Medulla oblongata (tissue), 1 donor: ENCODE data around the gene TNKS1BP1.
"Not testable (repeated sequence)": the region's sequence is repeated elsewhere in the genome, so short reads cannot be mapped to it uniquely, and the experiment has no call there.

Experiments
- DNase-seq: peaks from one replicate; pipeline ENCODE4 v3.0.0-alpha.2; 2015; ENCODE audit errors: extremely low spot score

The TNKS1BP1 gene

GRCh38 chr11:57294225-57295131 is 30.3 kb downstream of the TNKS1BP1 start:
- peak; percentile 33 for DNase-seq

- no peak for DNase-seq
These were observed 34.5 kb downstream of the TNKS1BP1 start for GRCh38 chr11:57290288-57290687.

- DNase-seq: no peak
These were observed 35.8 kb downstream of the TNKS1BP1 start for GRCh38 chr11:57288771-57289579.

- DNase-seq: no peak
These were observed 36.9 kb downstream of the TNKS1BP1 start for GRCh38 chr11:57287884-57288283.

- no peak for DNase-seq
These were observed 41.3 kb downstream of the TNKS1BP1 start for GRCh38 chr11:57283231-57283990.

DNA sequence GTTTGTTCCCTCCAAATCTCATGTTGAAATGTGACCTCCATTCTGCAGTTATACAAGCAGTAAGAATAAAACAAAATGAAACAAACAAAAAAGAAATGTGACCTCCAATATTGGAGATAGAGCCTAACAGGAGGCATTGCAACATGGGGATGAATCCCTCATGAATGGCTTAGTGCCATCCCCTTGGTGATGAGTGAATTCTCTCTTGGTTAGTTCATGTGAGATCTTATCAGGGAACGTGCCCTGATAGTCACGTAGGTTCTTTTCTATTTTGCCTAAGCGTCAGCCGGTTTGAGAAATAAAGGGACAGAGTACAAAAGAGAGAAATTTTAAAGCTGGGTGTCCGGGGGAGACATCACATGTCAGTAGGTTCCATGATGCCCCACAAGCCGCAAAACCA is 43.2 kb downstream of the TNKS1BP1 start:
- DNase-seq: not testable (repeated sequence)

- DNase-seq: no peak
These were observed 45.6 kb downstream of the TNKS1BP1 start for GRCh38 chr11:57279116-57279515.

GRCh38 chr11:57278721-57279095 is 46.0 kb downstream of the TNKS1BP1 start:
- DNase-seq: no peak

DNA sequence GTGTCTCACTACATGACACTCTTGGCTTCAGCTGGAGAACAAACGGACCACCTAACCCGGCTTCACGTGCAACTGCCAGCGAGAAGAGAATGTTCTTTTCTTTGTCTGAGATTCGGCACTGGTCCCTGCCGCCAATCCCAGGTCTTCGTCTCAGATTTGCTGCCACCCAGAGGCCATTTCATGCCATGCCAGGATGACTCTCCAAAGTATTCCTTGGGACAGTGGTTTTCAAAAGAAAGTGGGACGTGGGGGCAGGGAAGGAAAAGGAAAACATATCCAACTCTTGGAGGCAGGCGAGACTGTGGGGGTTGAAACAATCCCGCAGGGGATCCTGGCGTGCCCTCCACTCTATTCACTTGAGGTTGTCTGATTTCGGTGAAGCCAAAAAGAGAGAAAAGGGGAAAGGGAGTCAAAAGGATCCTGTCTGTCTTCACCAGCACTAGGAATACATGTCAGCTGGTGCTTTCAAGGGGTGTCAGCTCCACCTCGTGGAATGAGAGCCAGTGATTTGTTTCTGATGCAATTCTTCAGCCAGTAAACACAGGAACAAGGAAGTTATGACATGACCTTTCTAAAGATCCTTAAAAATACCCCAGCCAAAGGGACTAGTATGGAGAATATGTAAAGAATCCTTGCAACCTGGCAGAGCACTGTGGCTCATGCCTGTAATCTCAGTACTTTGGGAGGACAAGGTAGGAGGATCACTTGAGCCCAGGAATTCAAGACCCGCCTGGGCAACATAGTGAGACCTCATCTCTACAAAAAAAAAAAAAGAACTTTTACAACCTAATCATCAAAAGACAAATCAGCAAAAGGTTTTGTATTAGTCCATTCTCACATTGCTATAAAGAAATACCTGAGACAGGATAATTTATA is 46.7 kb downstream of the TNKS1BP1 start:
- DNase-seq: peak; percentile 87

- no peak for DNase-seq
These were observed 47.6 kb downstream of the TNKS1BP1 start for GRCh38 chr11:57276971-57277675.

- DNase-seq: no peak
These were observed 48.4 kb downstream of the TNKS1BP1 start for GRCh38 chr11:57276169-57276970.

DNA sequence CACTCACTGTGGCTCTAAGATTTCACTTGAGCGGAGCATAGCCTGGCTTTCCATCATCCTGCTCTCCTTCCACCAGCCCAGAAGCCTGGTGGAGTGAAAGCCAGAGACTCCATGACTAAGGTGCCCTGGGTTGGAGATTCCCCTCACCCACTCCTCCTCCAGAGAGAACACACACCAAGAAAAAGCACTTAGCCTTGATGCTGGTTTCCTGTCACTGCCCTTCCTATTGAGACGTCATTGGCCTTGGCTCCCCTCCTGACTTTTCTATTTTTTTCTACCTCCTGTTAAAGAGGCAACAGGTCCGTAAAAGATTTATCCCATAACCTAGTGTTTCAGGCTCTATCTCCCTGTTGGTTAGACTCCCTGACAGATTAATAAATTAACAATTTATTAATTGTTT is 49.2 kb downstream of the TNKS1BP1 start:
- no peak for DNase-seq

GRCh38 chr11:57274904-57275498 is 49.8 kb downstream of the TNKS1BP1 start:
- no peak for DNase-seq

- no peak for DNase-seq
These were observed 51.2 kb downstream of the TNKS1BP1 start for GRCh38 chr11:57273448-57274058.

DNA sequence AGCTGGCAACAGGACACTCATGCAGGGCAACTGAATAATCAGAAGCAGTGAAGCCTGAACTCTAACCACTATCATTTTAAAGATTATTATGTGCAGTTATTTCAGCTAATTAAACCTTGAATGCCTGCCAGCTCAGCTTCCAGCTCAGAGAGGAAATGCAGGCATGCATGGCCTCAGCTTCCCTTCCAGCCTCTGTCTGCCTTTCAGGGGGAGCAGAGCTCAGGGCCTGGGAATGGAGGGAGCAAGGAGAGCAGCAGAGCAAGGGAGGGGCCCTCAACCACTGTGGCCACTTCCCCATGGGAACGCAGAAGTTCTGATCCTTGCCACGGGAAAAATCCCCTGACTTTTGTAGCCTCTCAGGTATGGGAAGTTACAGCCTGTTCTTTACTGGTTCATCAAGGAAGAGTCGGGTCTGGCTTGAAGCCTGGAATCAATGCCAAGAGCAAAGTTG is 55.2 kb downstream of the TNKS1BP1 start:
- no peak for DNase-seq

DNA sequence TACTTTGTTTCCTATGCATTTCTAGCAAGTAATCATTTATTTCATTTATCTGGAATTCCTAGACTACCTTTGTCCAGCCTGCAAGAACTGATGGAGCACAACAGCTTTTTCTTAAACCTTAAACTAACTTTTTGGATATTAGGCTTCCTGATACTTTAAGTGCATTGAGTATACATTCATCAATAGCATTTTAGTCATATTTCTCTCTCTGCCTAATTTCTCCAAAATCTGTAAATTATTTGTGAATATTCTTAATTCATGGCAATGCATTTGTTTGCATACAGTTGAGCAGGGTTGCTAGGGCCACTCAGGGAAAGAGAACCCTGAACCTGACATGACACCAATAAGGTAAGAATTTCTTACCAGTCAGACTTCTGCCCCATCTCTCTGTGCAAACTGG is 58.6 kb downstream of the TNKS1BP1 start:
- no peak for DNase-seq

DNA sequence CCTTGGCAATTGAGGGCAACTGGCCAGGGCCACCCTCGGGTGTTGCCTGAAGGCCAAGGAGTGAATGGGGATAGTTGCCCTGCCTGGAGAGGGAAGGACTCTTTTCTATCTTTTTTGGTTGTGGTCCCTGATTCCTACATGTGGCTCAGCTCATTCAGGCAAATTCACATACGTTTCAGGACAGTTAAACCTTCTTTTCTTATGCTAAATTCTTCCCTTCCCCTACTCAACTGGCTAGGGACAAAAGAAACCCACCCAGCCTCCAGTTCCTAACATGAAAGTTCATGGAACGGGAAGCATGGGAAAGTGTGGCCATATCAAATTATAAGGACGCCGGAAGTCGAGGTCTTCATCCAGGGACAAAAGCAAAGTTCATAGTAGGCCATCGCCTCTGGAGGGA is 61.4 kb downstream of the TNKS1BP1 start:
- no peak for DNase-seq

DNA sequence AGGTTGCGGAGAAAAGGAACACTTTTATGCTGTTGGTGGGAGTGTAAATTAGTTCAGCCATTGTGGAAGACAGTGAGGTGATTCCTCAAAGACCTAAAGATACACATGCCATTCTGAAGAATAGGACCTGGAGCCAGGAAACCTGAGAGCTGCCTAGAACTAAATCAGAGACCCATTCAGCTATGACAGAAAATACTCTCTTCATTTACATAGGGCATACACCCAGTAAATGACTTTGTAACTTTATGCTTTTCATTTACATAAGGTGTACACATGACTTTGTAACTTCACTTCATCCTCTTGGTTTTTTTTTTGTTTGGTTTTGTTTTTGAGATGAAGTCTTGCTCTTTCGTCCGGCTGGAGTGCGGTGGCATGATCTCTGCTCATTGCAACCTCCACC is 62.6 kb downstream of the TNKS1BP1 start:
- DNase-seq: no peak
